Pancreas (tissue), 10 donors: ENCODE results near the gene SV2A. TPM values are rescaled to one million over a fixed set of nuclear protein-coding genes. Genes with fewer than 3 reads are reported as not detected.
"Not testable (repeated sequence)": the region's sequence is repeated elsewhere in the genome, so short reads cannot be mapped to it uniquely, and the experiment has no call there.

Source experiments
- ATAC-seq, 4 donors: fragments of 200-7000 bp; cut with Tn5 transposase; one replicate each; pipeline versions ENCODE4 v1.8.0 to v1.9.1; 2020; ENCODE audit warnings: mild to moderate bottlenecking in 4 of 4, moderate library complexity in 4 of 4
- DNase-seq, 6 donors: peaks; one replicate each; pipeline ENCODE4 v3.0.0-alpha.2; 2020
- FAIRE-seq: peaks from 2 replicates; lab custom pipeline; 2012; peaks lifted over from hg19 to GRCh38; lab: Jason Lieb, UNC
- H3K27ac ChIP-seq, 4 donors: fragments of 200-600 bp; sonication (generic); 1 replicate in 3 of 4; 2 replicates in 1 of 4; pipeline versions ENCODE4 v1.5.0 to v1.8.0; 2020
- H3K27me3 ChIP-seq, 4 donors: fragments of 200-600 bp; one replicate each; pipeline ENCODE4 v1.8.0; 2021
- H3K36me3 ChIP-seq, 3 donors: fragments of 200-600 bp; sonication (generic) in 1 of 3; one replicate each; pipeline versions ENCODE4 v1.5.0 to v1.8.0; 2020 to 2021
- H3K4me1 ChIP-seq, 3 donors: fragments of 200-600 bp; one replicate each; pipeline ENCODE4 v1.8.0; 2021
- H3K4me3 ChIP-seq, 4 donors: fragments of 200-600 bp; sonication (generic) in 2 of 4; one replicate each; pipeline versions ENCODE4 v1.5.0 to v1.8.0; 2020 to 2021
- H3K9me3 ChIP-seq, 4 donors: fragments of 200-600 bp; one replicate each; pipeline ENCODE4 v1.8.0; 2021
- WGBS, 2 donors: extraction: QIAGEN DNeasy Blood & Tissue Kit; methylation state at CpG; one replicate each; pipeline ENCODE4 v1.1.7; 2013; 5-methylcytosine and 5-hydroxymethylcytosine counted together
- intact Hi-C, 3 donors: fragments of 100-400 bp; cut with DNase I; formaldehyde crosslinking; loops; one replicate each; pipeline versions ENCODE4 v1.11.1 to v1.14.2; 2022
- polyA plus RNA-seq, 2 donors: library from polyadenylated mRNA; stranded (reverse); fragments of 200-250 nt; gene quantifications; one replicate each; pipeline ENCODE4 v1.2.3, GENCODE V29; 2013
- total RNA-seq, 6 donors: library from RNA; stranded (reverse); fragmentation: NEBNext Ultra II Directional in 4 of 6; extraction: Animal tissue kit (Norgen Biotek cat#: 25700) in 4 of 6; gene quantifications; one replicate each; pipeline versions ENCODE4 v1.2.1 to v1.2.4, GENCODE V29; 2021 to 2023
- TF ChIP-seq, protein P1 (sequence below), 4 donors: fragments of 200-600 bp; sonication (generic) in 3 of 4; IDR thresholded peaks; one replicate each; pipeline versions ENCODE4 v1.5.0 to v1.8.0; 2021; ENCODE audit warnings: antibody characterized with exemption in 4 of 4
- donor health status: healthy with polysubstance abuse.
- donor health status: DM: no; HTN: no; CAD: no; lungs with moderate emphysema.
- donor health status: DM: no; HTN: no; CAD: no.
- donor health status: control.
- donor health status: control.
- donor health status: Bipolar disorder and iron deficiency.
- donor health status: DM: yes; HTN: yes; CAD: no.
- donor health status: DM: no; HTN: no; CAD: no.
- donor health status: DM: no; HTN: no; CAD: no.
- donor health status: DM: yes; HTN: yes; CAD: no.

The SV2A gene
- total and polyA plus RNA-seq, 8 donors: 0.32 to 8.3 (median 1.6) TPM

DNA sequence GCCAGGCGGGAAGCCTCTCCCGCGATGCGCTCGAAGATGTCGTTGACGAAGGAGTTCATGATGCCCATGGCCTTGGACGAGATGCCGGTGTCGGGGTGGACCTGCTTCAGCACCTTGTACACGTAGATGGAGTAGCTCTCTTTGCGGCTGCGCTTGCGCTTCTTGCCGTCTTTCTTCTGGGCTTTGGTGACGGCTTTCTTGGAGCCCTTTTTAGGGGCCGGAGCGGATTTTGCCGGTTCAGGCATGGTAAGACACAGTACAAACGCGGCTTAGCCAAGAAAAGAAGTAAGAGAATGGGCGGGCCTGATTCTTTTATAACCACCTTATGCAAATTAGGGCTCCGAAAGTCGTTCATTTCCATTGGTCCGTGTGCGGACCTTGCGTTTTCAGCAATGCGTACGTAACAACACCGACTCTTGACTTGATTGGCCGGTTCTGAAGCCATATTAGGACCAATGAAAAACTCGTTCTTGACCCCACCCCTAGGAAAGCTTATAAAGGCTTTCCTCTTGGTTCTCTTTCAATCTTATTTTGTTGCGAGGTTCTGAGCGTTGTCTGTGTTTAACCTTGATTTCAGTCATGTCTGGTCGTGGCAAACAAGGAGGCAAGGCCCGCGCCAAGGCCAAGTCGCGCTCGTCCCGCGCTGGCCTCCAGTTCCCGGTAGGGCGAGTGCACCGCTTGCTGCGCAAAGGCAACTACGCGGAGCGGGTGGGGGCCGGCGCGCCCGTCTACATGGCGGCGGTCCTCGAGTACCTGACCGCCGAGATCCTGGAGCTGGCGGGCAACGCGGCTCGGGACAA is 31.0 kb downstream of the SV2A start:
- intact Hi-C loops: no loop called here
- peaks cover 0 to 12% (median 10%) of the 10 kb centered on the region in 3 donors for H3K4me1 ChIP-seq
- WGBS, 2 donors: 0% methylated on average over 61 to 62 of the region's 62 CpGs
- no peaks in the 10 kb centered on the region for H3K36me3 ChIP-seq
- no peaks in the 10 kb centered on the region for H3K9me3 ChIP-seq
- peak overlapping the region; percentile 99 to 100 (median 99) for H3K27ac ChIP-seq
- TF ChIP-seq, protein P1, sequence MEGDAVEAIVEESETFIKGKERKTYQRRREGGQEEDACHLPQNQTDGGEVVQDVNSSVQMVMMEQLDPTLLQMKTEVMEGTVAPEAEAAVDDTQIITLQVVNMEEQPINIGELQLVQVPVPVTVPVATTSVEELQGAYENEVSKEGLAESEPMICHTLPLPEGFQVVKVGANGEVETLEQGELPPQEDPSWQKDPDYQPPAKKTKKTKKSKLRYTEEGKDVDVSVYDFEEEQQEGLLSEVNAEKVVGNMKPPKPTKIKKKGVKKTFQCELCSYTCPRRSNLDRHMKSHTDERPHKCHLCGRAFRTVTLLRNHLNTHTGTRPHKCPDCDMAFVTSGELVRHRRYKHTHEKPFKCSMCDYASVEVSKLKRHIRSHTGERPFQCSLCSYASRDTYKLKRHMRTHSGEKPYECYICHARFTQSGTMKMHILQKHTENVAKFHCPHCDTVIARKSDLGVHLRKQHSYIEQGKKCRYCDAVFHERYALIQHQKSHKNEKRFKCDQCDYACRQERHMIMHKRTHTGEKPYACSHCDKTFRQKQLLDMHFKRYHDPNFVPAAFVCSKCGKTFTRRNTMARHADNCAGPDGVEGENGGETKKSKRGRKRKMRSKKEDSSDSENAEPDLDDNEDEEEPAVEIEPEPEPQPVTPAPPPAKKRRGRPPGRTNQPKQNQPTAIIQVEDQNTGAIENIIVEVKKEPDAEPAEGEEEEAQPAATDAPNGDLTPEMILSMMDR (IDR thresholded peaks at IDR 0.05): no peak
- FAIRE-seq: peak; percentile 93
- DNase-seq: peak; percentile 81 to 92 (median 90)
- no peaks in the 10 kb centered on the region for H3K27me3 ChIP-seq
- peak overlapping the region; percentile 29 to 64 (median 46) for H3K4me3 ChIP-seq
- ATAC-seq: peak; percentile 73 to 81 (median 77)

DNA sequence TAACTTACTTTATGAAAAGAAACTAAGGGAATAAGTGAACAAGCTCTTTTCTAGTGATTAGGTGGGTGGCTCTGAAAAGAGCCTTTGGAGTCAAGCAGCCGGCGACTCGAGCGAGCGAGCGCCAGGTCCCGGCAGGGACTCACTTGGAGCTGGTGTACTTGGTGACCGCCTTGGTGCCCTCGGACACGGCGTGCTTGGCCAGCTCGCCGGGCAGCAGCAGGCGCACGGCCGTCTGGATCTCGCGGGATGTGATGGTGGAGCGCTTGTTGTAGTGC is 31.6 kb downstream of the SV2A start:
- H3K9me3 ChIP-seq, FAIRE-seq, H3K36me3 ChIP-seq, intact Hi-C loops, H3K27me3 ChIP-seq: not testable (repeated sequence)
- DNase-seq: peak in 3 of 6 donors; percentile 42 to 67 (median 53)
- Histone ChIP-seq H3K27ac (peak overlapping the region; percentile 99 to 100 (median 99)), H3K4me3 (peak overlapping the region; percentile 29 to 64 (median 46)), H3K4me1 (peaks cover 0 to 12% (median 10%) of the 10 kb centered on the region in 3 donors)
- peak; percentile 0 to 5 (median 2) for ATAC-seq
- 0% methylated on average over 13 to 19 of the region's 19 CpGs for WGBS, 2 donors

DNA sequence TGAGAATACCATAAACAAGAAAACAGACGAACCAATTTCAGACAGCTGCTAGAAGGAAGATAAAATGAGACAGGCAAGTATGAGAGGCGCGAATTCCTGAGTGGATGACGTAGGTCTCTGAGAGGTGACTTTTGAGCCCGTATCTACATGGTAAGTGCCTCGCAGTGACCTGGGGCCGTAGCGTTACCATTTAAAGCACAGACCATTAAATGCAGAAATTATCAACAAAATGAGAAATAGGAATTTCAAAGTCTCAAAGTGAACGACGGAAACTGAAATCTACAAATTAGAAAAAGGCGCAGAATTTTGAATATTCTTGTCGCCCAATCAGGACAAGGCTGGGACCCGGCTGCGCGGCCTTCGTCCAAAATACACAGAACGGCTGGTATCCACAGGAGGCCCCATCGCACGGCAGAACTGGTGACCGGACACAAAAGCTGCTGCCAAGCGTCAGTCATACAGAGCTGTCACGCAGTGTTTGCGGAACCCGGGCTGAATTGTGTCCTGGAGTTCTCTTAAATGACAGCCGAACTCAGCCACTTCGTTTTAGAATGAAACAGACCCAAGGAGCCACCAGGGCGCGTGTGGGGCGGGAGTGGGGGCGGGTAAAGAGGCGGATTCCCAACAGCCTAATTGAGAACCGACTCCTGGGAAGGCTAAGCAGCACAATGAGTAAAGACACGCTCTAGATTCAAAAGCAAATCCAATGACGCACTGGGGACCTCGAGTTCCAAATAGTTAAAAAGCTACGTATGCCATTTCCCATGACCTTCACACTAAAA is 32.1 kb downstream of the SV2A start:
- no peaks in the 10 kb centered on the region for H3K27me3 ChIP-seq
- H3K4me3 ChIP-seq: peak overlapping the region; percentile 29 to 64 (median 46)
- FAIRE-seq (no peak), DNase-seq (peak; percentile 87 to 96 (median 91)), ATAC-seq (peak; percentile 60 to 72 (median 67))
- H3K9me3 ChIP-seq: no peaks in the 10 kb centered on the region
- TF ChIP-seq, protein P1 (IDR thresholded peaks at IDR 0.05): no peak
- 0 to 1% methylated on average over 36 of the region's 36 CpGs for WGBS, 2 donors
- no peaks in the 10 kb centered on the region for H3K36me3 ChIP-seq
- H3K4me1 ChIP-seq: peaks cover 0 to 12% (median 10%) of the 10 kb centered on the region in 3 donors
- intact Hi-C loops: no loop called here
- H3K27ac ChIP-seq: peak overlapping the region; percentile 99 to 100 (median 99)

DNA sequence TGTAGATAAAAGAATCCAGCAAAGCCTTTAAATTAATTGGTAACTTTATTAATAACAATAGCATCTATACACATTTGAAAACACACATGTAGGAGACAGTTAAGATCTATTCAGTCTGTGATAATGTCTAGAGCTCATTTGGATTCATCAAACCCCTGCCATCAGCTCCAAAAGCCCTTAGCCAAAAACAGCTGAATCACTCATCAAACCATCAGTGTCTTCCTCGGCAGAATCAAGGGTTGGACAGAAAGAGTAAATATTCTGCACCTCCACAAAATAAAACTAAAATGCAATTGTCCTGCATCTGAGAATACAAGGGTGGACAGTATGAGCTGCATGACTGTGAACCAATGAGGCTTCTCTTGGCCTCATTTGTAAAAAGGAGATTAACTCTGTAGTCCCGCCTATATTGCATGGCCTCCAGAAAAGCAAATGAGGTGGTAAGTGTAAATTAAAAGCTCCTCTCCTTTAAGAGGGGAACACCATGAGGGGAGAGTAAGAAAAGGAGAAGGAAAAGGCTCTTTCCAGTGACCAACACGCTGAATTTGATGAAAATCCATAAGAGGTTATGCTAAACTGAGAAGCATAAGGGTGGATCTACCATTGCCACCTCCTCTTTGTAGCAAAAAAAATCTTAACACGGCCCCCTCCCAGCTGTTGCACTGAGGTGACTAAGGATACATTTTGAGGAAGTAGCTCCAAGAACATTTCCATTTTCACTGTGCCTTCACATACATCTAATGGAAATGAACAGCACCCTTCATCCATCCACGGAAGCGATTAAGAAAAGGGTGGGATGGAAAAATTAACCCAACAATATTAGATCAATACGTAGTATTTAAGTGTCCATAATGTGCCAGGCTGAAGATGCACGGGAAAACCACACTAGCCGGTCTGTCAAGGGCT is 33.0 kb downstream of the SV2A start:
- H3K36me3 ChIP-seq: no peaks in the 10 kb centered on the region
- peak overlapping the region; percentile 29 to 64 (median 46) for H3K4me3 ChIP-seq
- intact Hi-C loops: no loop called here
- ATAC-seq (no peak), FAIRE-seq (no peak), DNase-seq (no peak)
- TF ChIP-seq, protein P1 (IDR thresholded peaks at IDR 0.05): no peak
- no peaks in the 10 kb centered on the region for H3K9me3 ChIP-seq
- no peaks in the 10 kb centered on the region for H3K27me3 ChIP-seq
- peak overlapping the region in 2 of 4 donors; percentile 99 to 100 for H3K27ac ChIP-seq
- WGBS, 2 donors: 9 to 12% methylated on average over 9 of the region's 9 CpGs
- peaks cover 0 to 12% (median 10%) of the 10 kb centered on the region in 3 donors for H3K4me1 ChIP-seq
